CD4-positive, alpha-beta T cell treated with Interleukin-12 subunit alpha and Interleukin-12 subunit beta, for 1 hour (primary cell): ENCODE results near the gene BASP1.
"Not testable (repeated sequence)": the region's sequence is repeated elsewhere in the genome, so short reads cannot be mapped to it uniquely, and the experiment has no call there.

Experiments
- DNase-seq: peaks from one replicate; pipeline ENCODE4 v3.0.0-alpha.2; 2020

Gene BASP1, protein sequence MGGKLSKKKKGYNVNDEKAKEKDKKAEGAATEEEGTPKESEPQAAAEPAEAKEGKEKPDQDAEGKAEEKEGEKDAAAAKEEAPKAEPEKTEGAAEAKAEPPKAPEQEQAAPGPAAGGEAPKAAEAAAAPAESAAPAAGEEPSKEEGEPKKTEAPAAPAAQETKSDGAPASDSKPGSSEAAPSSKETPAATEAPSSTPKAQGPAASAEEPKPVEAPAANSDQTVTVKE

DNA sequence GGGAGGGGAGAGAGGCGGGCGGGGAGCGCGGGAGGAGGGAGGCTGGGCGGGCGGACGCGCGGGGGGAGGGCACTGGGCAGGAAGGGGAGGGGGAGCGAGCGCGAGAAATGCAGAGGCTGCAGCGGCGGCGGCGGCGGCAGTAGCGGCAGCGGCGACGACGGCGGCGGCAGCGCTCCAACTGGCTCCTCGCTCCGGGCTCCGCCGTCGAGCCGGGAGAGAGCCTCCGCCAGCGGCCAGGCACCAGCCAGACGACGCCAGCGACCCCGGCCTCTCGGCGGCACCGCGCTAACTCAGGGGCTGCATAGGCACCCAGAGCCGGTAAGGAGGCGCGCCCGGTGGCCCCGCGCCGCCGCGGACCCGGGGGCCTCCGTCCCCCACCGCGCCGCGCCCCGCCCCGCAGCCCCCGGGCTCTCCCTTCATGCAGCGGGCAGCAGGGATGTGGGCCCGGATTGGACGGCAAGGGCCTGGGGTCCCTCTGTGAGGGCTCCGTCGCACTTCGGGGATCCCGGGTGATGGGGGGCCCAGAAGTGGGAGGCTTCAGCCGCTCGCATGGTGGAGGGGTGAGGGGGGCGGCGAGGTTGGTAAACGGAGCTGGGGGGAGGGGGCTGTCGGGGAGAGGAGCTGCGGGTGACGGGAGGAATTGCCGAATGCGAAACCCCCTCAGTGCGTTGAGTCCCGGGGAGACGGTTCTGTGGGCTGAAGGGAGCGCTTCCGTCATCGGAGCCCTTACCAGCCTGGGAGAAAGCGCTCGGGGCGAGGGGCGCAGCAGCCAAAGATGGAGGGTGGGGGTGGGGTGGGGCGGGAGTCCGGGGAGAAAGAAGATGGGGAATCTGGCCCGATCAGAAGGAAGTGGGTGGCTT lies at the start of gene BASP1:
TSS of gene BASP1 (plus strand) at position 139 of the 860 bp plus-strand sequence. CDS start 57,586 bp downstream, outside the sequence.
- peak; percentile 28 for DNase-seq

DNA sequence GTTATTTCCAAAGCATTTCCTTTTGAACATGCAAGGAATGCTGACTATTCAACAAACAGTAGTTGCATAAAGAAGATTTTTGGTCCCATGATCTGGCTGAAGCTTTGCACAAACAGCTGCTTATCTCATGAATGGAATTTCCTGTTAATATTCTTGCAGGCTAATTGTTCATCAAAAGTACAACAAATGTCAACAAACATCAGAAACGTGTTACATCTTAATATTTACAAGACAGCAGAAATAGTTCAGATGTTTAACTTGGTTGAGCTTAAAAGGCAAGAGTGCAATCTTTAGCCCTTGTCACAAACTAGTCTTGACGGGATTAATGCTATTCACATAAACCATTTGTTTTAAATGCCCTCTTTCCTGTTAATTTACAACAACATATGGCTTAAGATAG lies 47.9 kb upstream of the BASP1 start:
- no peak for DNase-seq

DNA sequence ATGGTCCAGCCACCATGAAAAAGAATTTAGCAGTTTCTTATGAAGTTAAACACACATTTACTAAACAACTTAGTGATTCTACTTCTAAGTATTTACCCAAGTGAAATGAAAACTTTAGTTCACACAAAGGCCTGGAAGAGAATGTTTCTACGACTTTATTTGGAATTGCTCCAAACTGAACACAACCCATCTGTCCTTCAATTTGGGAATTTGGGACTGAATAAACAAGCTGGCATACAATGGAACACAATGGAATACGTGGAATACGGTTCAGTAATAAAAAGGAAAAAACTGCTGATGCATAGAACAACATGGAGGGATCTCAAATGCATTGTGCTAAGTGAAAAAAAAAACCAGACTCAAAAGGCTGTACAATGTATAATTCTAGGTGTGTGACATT lies 44.6 kb upstream of the BASP1 start:
- DNase-seq: no peak

DNA sequence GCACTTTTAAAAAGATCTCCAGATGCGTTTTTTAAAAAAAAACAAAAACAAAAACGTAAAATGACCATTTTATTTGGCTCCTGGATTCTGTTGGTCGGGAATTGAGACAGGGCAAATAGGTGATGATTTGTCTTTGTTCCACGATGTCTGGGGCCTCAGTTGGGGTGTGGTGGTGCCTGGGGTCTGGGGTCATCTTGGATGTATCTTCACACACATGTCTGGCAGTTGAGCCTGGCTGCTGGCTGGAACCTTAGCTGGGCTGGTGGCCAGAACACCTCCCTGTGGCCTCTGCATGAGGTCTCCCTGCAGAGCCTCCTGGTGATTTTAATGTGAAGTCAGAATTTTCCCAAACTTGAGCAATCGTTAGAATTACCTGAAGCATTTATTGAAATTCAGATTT lies 42.5 kb upstream of the BASP1 start:
- no peak for DNase-seq

DNA sequence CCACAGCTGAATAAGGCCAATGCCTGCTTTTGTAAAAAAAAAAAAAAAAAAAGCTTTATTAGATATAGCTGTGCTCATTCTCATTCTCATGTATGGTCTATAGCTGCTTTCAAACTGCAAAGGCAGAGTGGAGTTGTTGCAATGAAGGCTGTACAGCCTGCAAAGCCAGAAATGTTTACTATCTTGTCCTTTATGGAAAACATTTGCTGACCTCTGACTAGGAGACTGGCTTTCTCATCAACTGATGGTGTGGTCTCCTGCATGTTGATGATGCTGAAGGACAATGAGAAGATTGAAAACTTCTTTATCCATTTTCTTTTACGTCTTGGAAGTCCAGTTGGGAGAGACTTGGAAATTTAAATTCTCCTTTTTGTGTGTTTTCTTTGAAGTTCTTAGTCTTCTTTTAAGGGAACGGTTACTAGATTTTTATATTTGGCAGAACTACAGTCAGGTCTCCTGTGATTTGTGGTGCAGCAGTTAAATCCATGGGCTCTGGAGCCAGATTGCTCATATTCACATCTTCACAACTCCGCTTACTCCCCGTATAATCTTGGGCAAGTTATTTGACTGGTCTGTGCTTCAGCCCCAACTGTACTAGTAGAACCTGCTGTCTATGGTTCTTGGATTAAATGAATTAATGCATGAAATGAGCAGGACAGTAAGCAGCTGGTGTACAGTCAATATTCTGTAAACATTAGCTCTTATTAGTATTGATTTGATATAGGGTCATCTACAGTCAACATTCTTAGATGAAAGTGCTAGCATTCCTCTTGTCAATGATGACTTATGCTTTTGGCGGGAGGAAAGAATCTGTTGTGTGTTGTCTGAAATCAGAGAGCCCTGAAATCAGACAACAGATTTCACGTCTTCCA lies 39.7 kb upstream of the BASP1 start:
- no peak for DNase-seq

DNA sequence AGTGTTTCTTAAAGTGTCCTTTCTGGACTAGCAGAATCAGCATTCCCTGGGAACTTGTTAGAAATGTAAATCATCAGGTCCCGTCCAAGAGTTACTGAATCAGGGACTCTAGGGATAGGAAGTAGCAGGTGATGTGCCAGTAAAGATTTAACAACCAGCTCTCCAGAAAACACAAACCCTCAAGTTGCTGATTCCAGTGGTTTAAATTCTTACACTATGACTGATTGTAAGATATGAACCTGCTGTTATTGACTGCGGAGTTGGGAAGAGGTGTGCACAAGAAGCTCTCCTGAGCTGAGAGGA lies 39.1 kb upstream of the BASP1 start:
- DNase-seq: no peak

DNA sequence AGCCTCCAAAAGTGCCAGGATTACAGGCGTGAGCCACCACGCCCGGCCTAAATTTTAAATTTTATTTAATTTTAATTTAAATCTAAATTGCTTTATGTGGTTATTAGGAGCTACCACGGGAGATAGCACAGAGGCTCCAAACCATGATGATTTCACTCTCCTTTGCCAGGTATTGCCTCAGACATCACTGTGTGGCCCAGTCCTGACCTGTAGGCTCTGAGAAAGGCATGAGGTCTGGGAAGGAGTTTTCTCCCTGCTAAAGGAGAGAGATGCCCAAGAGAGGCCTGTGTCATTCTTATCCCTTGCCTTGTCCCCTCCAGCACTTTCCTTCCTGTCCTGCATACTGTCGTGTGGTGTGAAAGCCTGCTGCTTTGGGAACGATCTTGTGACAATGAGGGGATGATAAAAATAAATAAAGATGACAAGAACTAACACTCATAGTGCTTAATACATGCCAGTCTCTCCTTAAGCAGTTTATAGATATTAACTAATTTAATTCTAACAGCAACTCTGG lies 37.0 kb upstream of the BASP1 start:
- DNase-seq: no peak

DNA sequence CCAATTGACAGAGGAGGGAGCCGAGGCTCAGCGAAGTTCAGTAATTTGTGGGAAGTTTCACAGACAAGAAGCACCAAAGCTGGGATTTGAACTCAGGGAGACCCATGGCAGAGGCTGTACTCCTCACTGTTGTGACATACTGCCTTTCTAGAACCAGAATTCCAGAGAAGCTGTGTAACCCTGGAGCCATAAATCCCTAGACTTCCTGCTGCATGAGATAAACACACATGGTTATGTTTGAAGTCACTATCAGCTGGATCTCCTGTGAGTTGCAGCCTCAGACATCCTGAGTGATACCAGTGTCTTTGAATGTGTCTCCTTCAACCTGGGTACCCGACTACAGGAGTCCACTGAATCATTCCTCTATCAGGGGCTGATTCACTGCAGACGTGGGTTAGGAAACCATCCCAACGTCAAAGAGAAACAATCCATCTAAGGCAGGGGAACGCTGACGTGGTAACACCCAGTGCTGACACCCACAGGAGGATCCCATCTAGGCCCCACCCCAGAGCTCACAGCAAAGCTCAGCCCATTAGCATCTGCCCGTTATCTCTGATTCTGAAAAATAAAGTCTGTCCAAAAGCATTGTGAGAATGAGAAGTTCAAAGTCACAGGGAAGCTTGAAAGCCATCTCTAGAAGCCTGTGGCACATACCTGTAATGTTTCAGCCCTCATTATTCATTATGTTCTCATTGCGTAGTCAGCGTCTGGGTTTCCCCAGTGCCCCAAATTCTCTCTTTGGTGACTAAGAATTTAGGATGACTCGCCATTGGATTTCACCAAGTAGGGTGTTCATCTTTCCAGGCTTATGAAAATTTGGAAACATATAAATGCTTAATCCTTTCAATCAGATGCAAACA lies 36.3 kb upstream of the BASP1 start:
- no peak for DNase-seq

DNA sequence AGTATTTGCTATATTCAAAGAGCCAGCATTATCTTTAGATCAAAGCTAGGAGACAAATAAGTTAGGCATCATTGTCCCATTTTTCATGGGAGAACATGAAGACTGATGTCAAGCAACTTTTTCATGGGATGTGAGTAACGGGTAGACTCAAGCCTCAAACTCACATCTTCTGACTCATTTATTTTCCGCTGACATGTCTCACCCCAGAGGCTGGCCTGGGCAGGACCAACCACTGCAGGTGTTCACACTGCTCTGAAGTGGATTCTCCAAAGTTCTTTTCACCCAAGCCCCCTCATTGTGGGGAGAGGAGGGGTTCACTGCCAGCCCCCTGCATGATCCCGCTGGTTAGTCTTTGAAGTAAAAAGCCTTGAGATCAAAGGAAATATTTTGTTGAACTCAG lies 34.9 kb upstream of the BASP1 start:
- DNase-seq: no peak

DNA sequence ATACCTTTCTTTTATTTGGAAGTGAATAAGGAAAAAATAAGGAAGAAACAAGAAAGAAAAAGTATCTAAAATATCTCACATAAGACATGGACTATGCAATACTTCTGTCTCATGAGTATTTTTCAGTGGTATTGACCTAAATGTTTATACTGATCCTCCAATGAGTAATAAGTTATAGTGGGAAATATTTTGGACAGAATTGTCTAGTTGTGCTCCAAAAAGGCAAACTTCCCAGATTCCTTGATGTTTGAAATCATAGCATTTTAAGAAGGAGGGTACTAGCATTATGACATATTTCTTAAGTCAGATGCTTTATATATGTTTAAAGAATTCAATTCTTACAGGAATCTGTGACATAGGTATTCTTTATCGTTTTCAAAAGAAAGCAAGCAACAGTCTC lies 34.5 kb upstream of the BASP1 start:
- DNase-seq: no peak

DNA sequence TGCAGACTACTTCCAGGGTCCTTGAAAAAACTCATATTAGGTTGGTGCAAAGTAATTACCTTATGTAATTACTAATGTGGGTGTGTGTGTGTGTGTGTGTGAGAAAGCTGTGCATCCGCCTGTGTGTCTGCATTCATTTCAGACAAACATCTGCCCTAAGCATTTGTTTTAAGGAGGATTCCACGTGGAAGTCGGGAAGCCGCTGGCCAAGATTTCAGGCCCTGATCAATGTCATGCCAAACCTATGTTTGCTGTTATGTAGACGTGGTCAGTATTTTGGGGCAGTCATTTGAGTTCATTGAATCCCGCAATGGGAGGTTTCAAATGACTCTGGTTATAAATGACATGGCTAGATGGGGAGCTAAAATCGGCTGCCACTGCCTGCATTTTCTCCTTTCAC lies 33.6 kb upstream of the BASP1 start:
- no peak for DNase-seq

DNA sequence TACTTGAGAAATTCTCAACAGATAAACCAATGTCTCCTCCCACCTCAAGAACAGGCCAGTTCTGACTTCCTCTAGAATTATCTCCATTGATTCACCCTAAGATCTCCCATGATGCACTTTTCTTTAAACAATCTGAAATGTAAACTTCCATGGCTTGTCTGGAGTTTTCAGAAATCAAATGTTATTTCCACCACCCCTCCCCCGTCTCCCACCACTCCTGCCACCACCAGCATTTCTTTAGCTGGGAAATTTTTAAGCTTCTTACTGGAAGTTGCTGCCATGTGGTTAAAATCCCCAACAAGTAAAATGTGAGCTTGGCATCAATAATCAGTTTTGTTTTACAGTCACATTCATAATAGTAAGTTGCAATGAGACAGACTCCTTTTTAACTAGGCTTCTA lies 32.8 kb upstream of the BASP1 start:
- DNase-seq: no peak

DNA sequence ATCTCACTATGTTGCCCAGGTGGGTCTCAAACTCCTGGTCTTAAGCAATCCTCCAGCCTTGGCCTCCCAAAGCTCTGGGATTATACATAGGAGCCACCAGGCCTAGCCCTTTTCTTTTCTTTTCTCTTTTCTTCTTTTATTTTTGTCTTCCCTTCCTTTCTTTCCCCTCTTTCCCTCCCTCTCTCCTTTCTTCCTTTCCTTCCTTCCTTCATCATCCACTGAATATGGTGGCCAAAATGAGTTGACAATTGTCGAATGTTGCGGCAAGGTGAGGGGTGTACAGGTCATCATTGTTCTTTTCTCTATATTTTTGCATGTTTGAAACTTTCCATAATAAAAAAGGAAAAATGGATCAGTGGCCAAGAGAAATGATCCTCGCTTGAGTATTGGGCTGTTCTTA lies 32.1 kb upstream of the BASP1 start:
- no peak for DNase-seq

DNA sequence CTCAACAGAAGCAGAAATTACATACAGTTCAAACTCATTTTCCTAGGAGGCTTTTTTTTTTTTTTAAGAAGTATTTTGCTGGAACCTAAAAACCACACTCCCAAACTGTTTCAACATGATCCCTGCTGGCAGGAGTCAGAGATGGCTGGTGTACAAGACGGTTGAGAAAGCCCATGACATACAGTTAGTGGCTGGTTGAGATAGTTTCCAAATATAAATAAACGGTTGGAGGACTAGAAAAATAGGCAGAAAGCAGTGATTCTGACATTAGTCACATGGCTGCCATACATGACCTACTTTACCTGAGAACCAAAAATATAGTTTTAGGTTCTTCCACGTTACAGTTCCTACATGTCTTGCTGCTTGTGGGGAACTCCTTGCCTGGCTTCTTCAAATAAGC lies 31.7 kb upstream of the BASP1 start:
- DNase-seq: no peak

DNA sequence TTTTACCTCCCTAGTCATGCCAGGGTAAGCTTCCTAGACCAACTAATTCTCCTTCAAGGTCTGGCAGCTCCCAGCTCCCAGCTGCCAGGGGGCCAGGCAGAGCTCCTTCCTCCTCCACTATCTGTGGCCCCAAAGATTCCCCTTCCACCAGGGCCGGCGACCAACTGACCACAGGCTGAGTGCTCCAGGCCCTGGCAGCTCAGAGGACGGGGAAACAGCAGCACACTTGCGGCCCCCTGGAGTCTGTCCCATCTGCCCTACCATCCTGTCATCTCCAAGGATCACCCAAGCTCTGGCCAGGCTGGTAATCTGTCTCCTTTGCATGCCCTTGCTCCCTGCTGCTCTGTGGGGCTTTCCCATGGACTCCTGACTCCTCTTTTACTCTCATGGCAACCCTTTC lies 31.2 kb upstream of the BASP1 start:
- no peak for DNase-seq

DNA sequence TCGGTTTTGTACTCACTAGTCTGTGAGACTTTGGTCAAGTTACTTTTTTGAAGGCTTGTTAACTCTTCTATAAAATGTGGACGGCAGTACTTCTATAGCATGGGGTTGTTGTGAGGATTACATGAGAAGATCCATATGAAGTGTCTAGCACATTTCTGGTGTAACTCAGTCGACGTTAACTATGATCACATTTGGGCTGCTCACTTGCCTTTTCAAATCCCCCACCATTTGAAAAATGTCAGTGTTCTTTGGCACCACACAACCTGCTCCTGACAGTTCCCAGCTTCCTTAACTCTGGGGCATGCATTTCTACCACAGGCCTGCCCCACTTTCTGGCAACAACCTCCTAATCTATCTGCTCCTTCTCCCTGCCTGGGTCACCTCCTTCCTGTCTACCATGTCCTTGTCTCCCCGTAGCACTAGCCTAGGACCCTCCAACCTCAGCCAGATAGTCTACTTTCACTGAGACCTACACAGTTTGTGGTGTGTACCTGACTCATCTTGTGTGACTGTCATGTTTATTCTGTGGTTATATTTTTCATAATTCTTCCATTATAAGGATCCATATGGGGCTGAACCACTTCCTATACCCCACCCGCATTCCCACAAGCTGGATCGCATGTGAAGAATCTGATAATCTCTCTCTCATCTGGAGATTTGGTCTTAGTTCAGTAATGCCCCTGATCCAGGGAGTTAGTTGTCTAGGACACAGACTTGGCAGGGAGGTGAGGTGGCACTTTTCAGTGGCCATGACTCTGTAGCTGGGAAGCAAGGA lies 30.2 kb upstream of the BASP1 start:
- DNase-seq: no peak

DNA sequence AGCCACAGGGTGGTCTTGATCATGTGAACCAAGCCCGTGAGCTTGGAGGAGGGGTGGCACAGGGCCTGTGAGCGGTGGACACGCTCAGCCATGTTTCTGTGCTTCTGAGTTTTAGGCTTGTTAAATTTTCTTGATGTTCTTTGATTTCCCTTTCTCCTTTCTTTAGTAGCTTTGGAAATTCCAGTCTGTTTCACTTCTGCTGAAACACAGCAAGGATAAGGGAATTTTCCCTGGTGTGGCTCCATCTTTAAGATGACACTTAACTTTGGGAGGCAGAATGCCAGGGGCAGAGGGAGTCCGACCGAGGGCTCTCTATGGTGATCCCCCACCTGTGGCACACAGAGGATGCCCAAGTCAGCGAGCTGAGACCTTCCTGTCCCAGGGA lies 29.7 kb upstream of the BASP1 start:
- DNase-seq: no peak

DNA sequence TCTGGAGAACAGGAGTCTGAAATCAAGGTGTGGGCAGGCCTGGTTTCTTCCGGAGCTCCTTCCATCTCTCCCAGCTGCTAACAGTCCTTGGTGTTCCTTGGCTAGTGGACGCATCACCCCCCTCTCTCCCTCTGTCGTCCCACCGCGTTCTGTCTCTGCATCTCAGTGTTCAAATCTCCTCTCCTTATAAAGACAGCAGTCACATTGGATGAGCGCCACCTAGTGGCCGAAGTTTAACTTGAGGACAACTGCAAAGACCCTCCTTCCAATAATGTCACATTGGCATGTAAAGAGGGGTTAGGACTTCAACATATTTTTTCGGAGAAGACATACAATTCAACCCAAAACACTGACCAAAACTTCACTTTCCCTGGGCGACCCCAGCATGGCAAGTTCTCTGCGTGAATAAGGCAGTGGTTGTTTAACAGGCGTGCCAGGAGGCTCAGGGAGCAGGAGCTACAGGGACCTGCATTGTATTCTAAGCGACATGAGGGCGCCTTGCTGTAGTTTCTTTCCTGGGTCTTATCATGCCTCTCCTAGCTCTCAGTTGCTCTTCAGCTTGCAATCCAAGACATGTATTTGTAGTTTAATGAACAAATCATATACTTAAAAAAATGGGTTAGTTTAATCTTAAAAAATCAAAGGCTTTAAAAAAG lies 27.9 kb upstream of the BASP1 start:
- peak; percentile 42 for DNase-seq

DNA sequence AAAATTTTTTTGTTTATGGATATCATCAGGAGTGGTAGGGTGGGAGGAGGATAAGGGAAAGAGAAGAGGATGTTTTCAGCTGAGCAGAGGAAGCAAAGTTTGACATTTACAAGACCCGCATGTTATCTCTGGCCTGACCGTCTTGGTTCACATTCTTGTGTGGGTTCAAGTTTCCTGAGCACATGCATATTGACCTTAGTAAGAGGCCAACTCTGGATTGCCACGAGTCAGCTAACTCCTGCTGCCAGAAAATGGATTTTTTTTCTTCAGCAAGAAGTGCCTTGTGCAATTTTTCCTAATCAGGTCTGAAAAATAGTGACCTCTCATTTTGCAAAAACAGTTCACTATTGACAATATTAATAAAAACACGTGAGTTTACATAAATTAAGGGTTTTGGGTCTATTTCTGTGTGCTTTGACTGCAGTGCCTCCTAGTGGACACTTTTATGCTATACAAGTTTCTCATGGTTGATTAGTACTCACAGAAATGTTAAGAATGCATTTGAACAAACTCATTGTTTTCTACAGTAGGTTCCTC lies 27.1 kb upstream of the BASP1 start:
- peak; percentile 5 for DNase-seq

DNA sequence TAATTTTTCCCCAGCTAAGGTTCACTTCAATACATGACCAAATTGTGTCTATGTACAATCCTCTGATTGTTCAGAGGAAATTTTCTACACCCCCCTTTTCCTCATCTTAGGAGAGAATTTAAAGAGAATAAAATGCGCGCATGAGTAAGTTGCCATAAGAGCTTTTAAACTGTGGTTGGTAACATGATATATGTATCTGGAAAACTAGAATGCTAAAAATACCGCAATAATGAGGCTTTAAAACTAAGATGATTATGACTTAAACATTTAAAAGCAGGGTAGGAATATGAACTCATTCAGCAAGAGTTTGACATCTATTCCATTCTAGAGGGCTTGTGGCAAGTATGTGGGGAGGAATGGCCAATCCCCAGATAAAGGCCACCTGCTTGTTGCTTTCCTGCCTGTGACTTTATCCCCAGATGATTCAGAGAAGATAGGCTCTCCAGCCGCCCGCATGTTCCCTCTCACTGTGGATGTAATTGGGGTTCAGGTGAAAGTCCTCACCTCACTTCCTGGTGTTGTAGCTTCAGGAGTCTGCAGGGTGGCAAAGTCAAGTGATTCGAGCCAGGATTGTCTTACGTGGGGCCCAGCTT lies 26.5 kb upstream of the BASP1 start:
- DNase-seq: no peak

DNA sequence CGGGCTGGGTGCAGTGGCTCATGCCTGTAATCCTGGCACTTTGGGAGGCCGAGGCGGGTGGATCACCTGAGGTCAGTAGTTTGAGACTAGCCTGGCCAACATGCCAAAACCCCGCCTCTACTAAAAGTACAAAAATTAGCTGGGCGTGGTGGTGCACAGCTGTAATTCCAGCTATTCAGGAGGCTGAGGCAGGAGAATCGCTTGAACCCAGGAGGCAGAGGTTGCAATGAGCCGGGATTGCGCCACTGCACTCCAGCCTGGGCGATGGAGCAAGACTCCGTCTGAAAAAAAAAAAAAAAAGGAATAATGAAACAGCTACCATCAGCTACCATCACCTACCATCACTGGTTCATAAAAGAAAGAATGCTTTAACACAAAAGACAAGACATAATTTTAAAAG lies 25.9 kb upstream of the BASP1 start:
- DNase-seq: not testable (repeated sequence)
